ENCODE results near the gene SIK2.

GRCh38 chr11:111699579-111700156 lies 97.4 kb downstream of the SIK2 start:
- TF ChIP-seq BACH2 (CRISPR knock-in tag; IDR thresholded peaks at IDR 0.05; ENCODE audit: borderline replicate concordance) (no peak), PATZ1 (CRISPR knock-in tag; IDR thresholded peaks at IDR 0.05; ENCODE audit: borderline replicate concordance) (no peak)
